HG03565 (cell line): ENCODE results near the gene ZNF423.

Experiments used
- ATAC-seq: cut with Tn5 transposase; IDR thresholded peaks from one replicate; pipeline ENCODE4 v1.9.1; 2021; ENCODE audit warnings: mild to moderate bottlenecking, moderate library complexity; ENCODE audit not compliant: unreplicated experiment

ZNF423 gene

DNA sequence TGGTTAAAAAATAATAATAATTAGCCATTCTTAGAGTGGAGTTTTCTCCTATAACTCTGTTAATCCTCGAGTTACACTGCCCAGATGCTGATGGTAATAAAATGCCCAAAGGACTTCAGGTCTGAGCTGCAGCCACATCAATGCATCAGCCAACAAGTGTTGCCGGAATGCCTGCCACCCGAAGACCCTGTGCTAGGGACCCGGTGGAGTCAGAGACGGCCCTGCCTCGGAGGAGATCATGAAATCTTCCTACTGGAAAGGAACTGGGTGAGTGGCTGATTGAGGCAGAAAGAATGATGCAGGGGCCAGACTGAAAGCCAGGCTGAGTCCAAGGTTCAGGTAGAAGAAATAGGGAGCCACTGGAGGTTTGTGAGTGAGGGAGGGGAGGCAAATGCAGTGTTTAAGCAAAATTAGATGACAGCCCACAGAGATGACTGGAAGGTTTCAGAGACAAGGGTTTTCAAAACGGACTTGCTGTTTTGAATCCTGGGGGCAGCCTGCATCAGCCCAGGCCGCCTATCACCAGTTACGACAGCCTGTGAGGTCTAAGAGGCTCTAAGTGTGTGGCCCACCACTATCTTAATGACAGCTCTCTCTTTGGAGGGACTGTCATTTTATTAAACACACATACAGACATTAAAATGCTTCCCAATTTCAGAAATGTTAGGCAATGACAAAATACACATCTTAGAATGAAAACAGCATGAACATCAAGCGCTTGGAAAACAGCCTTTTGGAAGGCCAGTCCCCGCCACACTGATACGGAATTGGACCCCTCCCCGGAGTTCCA lies 100.0 kb downstream of the ZNF423 start:
- ATAC-seq = no peak

DNA sequence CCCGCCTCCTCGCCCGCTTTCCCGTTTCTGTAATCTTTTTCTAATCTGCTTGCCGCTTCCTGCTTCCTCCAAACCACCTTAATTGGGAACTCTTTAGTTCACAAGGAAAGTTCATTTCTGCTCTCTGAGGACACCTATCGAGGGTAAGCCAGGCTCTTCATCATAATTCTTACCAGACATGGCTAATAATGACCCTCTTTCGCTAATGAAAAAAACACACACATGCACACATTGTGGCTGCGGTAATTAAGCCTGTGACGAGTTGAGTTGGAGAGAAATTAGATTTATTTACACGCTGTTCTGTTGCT lies 100.6 kb downstream of the ZNF423 start:
- ATAC-seq = no peak

DNA sequence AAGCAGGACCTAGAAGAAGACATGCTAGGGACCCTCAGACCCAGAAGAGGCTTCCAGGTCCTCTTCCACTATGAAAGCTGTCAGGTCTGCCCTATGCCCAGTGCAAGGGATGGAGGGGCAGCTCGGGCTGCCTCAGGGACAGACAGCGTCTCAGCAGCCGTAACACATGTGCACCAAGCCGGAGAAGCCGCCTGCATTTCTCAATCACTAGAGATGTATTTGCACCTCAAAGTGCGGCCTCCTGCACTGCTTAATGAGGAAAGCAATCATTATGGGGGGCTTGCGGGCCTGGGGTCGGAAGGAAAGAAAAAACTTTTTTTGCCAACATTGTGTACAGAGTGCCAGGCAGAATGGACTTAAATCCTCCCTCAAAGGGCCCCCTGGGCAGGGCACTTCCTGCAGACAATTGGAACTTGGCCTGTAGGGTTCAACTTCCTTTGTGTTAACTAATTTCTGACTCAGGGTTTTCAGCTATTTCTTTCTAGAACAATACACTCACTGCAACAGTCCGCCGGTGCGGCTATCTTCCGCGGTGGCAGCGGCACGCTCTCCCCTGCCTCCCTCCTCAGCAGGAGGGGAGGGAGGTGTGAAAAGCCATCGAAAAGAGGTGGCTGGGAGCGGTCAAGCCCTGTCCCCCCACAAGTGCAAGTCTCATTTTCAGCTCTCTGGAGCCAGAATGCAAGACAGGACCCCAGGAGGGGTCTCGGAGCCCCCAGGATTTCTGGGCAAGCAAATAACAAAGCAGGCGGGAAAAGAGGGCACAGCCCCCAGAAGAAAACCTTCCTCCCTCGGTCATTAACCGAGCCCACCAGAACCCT lies 101.2 kb downstream of the ZNF423 start:
- ATAC-seq = no peak

DNA sequence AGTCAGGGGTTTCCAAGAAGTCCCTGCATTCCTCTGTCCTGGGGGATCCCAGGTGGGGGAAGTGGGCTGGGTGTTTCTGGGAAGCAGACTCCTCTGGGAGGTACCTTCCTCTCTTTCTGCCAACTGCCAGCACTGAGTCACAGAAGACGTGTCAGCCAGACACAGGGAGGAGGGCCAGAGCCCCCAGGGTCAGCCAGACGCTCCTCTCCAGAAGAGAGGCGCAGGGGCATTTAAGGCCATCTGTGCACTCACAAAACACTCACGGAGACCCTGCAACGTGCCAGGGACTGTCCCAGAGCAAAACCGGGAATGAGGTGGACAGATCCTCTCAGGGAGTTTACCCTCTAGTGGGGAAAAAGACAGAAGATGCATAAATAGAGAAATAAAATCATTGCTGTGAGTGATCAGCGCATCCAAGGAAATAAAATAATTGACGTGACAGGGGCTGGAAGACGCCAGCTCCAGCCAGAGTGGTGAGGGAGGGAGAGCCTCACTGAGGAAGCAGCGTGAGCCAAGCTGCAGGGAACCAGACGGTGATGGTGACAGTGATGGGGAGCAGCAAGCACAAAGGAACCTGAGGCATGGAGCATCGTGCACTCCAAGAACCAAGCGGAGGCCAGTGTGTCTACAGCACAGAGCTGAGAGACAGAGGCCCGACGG lies 105.4 kb downstream of the ZNF423 start:
- ATAC-seq = no peak

DNA sequence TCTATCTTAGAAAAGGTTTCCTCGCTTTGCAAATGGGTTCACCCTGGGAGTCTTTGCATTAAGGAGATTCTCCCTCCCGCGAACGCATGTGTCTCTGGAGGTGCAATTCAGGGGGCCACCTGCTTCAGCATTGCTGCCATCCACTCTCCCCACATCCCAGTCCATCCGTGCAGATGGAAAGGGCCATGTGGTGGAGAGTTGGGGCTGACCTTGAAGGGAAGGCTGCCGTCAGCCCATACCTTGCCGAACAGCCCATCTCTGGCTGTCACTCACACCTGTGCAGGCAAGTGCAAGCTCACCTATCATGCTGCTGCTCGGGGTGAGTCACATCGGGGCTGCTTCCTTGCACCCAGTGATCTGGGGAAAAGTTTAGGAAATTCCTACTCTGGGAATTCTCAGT lies 106.1 kb downstream of the ZNF423 start:
- ATAC-seq = no peak

DNA sequence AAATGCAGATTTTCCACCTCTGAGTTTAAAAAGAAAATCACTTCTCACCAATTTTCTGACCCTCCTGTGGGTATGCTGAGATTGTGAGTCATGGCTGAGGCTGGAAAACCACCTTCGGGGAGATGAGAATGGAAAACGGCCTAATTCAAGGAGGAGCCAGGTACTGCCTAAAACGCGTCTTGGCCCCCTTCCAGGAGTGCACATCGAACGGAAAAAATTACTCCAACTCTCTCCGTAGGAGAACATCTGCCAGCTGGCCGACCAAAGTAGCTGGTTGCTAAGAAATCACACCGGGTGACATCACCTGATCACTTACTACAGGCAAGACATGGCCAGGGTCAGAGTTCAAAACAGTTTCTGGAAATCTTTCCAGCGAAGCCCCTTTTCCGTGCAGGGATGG lies 107.6 kb downstream of the ZNF423 start:
- ATAC-seq = no peak

DNA sequence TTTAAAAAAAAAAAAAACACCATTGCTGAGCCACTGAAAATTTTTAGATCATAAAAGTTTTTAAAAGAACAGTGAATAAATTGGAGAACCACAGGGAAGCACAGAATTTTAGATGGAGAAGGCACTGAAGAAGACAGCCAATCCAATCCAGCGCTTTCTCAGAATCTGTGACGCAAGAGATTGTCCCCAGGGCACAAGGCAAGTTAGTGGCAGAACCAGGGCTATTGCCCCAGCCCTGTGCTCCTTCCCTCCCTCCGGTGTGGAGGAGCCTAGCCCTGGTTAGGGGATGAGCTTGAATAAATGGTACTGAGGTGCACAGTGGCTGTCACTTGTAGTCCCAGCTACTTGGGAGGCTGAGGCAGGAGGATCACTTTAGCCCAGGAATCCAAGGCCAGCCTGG lies 108.3 kb downstream of the ZNF423 start:
- ATAC-seq = no peak

DNA sequence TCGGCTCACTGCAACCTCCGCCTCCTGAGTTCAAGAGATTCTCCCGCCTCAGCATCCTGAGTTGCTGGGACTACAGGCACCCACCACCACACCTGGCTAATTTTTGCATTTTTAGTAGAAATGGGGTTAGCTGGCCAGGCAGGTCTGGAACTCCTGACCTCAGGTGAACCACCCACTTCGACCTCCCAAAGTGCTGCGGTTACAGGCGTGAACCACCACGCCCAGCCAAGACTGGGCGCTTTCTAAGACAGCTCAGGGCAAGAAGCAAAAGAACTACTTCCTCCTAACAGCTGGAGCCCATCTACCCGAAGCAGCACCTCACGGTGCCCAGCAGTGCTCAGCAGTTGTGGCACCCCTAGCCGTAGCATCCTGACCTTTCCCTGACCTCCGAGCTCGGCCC lies 109.4 kb downstream of the ZNF423 start:
- no peak for ATAC-seq

DNA sequence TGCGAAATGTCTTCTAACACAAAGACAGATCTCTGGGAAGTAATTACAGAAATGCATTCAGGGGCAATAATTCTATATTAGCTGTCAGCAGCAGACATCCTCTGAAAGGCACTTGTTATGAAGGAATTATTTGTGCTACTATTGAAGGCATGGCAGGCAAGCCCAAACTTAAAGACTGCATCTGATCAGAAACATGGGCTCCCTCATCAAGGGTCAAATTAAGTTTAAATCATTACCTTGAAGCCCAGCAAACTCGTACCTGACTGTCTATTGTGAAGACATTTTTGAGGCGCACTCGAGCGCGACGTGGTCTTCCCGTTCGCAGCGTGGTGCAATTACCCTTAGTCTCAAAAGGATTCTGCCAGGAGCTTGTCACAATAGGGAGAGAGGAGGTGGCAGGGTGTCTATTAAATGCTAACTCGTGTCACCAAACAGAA lies 110.6 kb downstream of the ZNF423 start:
- no peak for ATAC-seq

DNA sequence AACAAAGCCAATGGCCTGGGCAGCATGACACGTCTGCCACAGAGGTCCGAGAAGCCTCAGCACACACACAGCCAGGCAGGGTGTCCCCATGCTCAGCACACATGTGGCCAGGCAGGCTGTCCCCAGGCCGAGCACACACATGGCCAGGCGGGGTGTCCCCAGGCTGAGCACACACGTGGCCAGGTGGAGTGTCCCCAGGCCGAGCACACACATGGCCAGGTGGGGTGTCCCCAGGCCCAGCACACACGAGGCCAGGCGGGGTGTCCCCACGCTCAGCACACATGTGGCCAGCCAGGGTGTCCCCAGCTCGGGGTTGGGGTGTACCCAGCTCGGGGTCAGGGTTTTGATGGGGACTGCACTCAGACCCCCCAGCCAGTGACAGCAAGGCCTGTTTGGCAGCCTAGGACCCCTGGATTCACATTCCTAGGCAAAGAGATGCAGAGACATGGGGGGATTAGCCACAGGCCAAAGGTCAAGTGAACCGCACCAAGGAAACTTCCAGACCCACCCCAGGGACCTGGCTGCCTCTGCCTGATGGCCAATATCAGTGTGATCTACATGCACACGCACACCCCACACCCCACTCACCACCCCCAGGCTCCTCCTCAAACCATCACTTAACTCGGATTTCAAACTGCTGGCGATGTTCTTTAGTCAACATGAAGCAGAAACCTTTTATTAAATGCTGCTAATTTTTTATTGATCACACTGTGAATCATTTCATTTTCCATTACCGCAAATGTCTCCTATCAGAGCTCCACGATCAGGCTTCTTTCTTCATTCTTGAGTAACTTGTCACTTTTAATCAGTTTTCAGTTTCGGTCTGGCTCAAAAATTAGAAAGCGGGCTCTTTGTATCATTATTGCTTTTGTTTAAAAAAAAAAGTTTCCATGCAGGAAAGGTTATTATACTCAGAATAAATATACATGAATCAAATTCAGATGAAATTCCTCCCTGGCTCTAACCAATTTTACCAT lies 111.4 kb downstream of the ZNF423 start:
- no peak for ATAC-seq

DNA sequence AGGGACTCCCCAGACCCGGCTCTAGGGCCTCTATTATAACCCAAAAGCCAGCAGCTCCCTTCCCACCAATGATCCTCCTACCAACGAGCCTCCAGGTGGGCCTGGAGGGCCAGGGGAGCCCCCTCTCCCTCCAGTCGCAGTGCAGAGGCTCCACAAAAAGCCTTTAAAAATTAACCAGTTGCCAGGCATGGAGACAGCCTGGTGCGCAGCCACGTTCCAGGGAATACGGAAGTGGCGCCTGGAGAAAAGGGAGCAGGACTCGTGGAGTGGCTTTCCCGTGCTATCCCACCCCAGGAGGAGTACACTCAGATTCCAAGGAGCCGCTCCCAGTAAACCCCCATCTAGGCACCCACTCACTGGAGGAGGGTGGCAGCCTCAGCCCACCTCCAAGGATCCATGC lies 112.3 kb downstream of the ZNF423 start:
- ATAC-seq = no peak

DNA sequence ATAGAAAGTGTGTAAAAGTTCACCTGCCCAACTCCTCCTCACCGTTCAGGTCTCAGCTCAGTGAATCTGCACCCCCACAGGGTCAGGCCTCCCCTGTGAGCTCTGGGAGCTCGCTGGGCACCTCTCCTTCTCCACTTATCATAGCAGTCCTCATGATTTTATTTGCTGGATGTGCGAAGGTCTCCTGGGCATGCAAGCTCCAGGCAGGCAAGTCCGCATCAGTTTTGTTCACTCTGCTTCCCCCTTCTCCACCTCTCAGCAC lies 112.8 kb downstream of the ZNF423 start:
- ATAC-seq = no peak

DNA sequence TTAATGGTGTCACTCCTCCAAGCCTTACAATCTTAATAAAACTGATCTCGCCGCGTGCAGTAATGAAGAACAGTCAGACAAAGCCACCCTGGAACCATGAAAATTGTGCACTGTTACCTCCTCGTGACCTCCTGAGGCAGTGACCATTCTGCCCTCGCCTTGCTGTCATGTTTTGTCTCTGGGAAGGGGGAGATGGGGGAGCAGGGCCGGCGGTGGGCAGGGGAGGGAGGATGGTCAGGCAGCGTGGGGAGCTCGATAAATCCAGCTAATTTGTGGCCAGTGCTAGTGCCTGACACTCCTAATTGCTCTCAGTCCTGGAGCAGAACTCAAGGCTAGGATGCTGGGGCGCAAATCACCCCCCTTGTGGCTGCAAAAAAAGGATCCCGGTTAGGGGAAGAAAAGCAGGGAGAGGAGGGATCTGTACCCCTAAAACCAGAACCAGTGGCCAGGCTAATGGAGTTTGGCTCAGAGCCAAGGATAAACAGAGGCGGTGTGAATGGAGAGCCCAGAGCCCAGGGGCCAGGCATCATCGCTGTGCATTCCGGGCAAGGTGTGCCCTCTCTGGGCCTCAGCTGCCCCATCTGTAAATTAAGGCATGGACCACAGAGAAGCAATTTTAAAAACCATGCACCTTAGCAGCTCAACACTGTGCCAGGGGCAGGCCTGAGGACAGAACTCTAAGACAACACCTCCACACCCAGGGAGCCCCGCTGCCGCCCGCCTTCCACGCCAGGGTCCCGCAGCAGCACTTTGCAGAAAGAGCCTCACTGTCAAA lies 113.3 kb downstream of the ZNF423 start:
- no peak for ATAC-seq

DNA sequence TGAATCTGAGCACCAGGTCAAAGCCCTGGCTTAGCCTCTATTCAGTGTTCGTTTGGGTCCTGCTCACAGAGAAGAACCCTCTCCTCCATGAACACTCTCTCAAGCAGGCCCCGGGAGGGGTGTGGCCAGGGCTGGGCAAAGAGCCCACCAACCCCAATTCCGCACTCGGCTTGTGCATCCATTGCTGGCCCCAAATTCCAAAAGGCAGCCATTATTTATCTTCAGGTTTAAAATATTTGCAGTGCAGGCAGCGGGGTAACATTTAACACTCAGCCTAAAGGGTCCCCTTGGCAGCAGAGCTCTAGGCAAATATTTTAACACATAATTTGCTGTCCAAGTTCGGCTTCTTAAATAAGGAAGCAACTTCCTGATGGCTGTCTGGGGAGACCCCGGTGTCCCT lies 115.7 kb downstream of the ZNF423 start:
- ATAC-seq = no peak

DNA sequence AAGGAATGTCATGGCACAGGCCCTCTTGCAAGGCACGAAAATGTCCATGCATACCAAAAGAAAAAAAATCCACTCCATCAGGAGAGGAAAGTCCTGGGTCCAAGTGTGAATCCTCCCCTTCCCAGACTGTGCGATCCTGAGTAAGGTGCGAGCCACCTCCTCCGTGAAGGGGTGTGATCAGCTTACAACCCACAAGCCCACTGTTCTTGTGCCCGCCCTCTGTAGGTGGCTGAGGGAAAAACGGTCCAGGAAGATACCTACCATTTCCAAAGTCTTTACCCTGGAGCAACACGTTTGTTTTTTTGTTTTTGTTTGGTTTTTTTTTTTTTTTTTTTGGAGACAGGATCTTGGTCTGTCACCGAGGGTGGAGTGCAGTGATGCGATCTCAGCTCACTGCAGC lies 116.5 kb downstream of the ZNF423 start:
- ATAC-seq = no peak

DNA sequence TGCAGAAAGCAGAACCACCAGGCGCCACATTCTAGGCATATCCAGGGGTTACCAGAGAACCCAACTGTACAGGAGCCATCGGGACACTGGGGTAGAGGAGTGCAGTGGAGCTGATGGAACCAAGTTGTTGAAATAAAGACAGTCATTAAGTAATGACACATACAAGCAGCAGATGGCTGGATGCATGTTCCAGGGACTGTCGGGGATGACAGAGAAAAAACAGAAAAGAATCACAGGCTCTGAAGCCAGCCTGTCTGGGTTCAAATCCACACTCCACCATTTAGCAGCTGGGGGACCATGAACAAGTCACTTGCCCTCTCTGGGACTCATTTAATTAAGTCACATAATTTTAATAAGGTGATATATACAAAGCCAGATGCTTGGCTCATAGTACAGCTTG lies 117.1 kb downstream of the ZNF423 start:
- no peak for ATAC-seq

DNA sequence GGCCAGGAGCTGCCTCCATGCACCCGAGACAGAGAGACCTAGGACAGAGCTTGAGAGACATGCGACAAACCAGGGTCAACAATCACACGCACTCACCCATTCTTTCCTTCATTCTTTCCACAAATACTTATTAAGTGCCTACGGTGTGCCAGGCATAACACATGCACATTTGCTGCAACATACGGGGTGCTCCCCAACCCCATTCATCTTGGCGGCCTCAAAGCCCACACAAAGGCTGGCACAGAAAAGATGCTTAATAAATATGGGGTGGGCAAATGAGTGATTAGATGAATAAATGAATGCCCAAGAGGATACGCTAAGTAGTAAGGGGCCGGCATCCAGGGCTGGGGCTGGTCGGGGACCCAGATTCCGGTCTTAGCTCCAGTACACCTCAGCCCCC lies 117.9 kb downstream of the ZNF423 start:
- no peak for ATAC-seq

DNA sequence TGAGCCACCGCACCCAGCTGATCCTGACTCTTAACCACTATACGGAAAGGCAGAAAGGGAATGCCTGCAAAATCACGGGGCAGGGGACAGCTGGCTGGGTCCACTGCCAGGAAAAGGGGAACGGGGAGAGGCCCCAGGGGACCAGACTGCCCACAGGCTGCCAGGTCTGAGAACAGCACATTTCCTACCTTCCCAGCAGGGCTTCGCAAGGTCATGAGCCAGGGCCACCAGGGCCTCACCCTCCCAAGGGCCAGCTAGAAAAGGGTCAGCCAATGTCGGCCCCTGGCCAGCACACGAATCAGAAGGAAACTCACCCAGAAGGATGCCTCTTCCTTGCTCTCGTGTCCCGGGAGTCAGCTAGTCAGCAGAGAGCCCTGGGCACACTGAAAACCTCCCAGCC lies 118.4 kb downstream of the ZNF423 start:
- ATAC-seq = no peak

DNA sequence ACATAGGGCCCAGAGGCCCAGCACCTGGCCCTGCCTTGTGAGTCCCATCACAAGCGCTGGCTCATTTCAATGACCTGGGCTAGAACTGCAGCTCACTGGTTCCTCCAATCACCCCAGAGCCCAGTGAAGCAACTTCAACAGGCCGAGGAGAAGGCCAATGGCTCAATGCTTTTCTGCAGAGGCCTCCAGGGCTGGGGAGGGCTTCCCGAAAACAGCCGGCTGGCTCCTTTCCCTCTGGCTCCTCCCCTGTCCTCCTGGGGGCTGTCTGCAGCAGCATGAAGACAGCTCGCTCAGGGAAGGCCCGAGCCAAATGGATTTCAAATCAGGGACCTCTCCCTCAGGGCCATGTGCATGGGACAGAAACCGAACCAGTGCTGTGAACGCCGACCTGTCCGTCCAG lies 121.6 kb downstream of the ZNF423 start:
- no peak for ATAC-seq

DNA sequence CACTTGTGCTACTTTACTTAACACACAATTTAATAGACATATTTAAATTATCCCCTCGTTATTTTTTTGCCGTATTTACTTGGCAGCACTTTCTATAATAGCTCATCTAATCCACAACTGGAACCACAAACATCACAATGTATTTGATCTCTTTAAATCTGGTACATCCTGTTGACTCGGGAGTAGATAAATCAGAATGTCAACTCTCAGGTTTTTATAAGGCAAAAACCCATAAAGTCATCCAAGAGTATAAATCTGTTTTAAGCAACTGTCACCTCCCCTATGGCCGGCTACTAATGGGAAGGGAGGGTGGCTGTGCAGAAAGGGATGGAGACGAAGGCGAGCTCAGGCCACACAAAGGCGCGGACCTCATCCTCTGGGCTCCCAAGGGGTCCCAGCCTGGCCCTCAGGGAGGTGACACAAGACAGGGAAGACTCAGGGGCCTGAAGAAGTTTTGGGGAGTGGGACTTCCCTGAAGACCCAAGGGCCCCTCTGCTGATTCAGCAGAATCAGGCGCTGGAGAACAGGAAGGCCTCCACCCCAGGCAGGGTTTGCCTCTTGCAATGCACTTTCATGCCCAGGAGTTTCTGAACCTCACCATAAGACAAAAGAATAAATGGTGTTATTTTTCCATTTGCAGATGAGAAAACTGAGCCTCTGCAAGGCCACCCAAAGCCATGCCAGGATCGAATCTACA lies 122.5 kb downstream of the ZNF423 start:
- ATAC-seq = no peak
